Measurements from ENCODE around the gene SLIT3. TPM values are rescaled to one million over a fixed set of nuclear protein-coding genes. Genes with fewer than 3 reads are reported as not detected.

The SLIT3 gene
- total and polyA plus RNA-seq, 2 donors (not counting 3 experiments of a cell fraction or from before 2014, with no cell fraction given) = 0.90 to 1.0 TPM

GRCh38 chr5:168975331-168975730, 325.6 kb downstream of the SLIT3 start:
- H3K27me3 ChIP-seq (ENCODE audit: control insufficient read depth in 2 of 2, insufficient read depth in 2 of 2, low read length in 2 of 2) = peaks cover 0 to 1% of the 10 kb centered on the region in 2 experiments
- no peaks in the 10 kb centered on the region for H3K4me1 ChIP-seq (ENCODE audit: control insufficient read depth, extremely low read depth, insufficient read depth, low read length)
- H3K9ac ChIP-seq (replicated peaks; ENCODE audit: extremely low read depth, insufficient read depth, low read length) = no peak overlapping the region
- intact Hi-C loops (cut with micrococcal nuclease) (no loop called here), dilution Hi-C loops (cut with MboI; ENCODE audit: extremely low pct_ligation_motif_present, low sequenced_read_pairs) (no loop called here)
- H3K9me3 ChIP-seq (replicated peaks; ENCODE audit: control insufficient read depth, insufficient read depth, low read length) = no peaks in the 10 kb centered on the region
- no peaks in the 10 kb centered on the region for H3K9me1 ChIP-seq (replicated peaks; ENCODE audit: control insufficient read depth, extremely low read depth, insufficient read depth, low read length)
- CTCF ChIA-PET = no interaction called here
- H3K4me3 ChIP-seq (replicated peaks in 1 of 3; ENCODE audit: insufficient read depth in 1 of 3, low read depth in 1 of 3, low read length in 3 of 3) = no peak overlapping the region
- no peaks in the 10 kb centered on the region for H3K79me2 ChIP-seq (ENCODE audit: control insufficient read depth, insufficient read depth, low read length)
- no peak overlapping the region for H3K4me2 ChIP-seq (ENCODE audit: insufficient read depth, low read length)
- H4K20me1 ChIP-seq (replicated peaks; ENCODE audit: control insufficient read depth, extremely low read depth, insufficient read depth, low read length) = no peaks in the 10 kb centered on the region
- POLR2A ChIA-PET = no interaction called here
- no peak overlapping the region for H2AFZ ChIP-seq (ENCODE audit: low read depth, low read length)
- H3K36me3 ChIP-seq (ENCODE audit: control insufficient read depth in 2 of 2, extremely low read depth in 1 of 2, insufficient read depth in 2 of 2, low read length in 2 of 2) = no peaks in the 10 kb centered on the region
- H3K27ac ChIP-seq (ENCODE audit: insufficient read depth, low read depth, low read length) = no peak overlapping the region
- DNase-seq (ENCODE audit: low read depth, low spot score) = no peak
- no TSS peak for BruUV-seq (replicated peaks)
- no peak for FAIRE-seq
- TF ChIP-seq MAX (IDR thresholded peaks at IDR 0.05; ENCODE audit: insufficient read depth, insufficient read length) (no peak), EZH2 (IDR thresholded peaks at IDR 0.05; ENCODE audit: borderline replicate concordance, low read depth, low read length, severe bottlenecking) (no peak), POLR2A (IDR thresholded peaks at IDR 0.05; ENCODE audit: low read depth, low read length) (no peak), FOS (IDR thresholded peaks at IDR 0.05; ENCODE audit: borderline replicate concordance, insufficient read depth, low read length) (no peak), POLR2AphosphoS5 (IDR thresholded peaks at IDR 0.05; ENCODE audit: insufficient read depth, low read depth, low read length) (no peak), JUN (IDR thresholded peaks at IDR 0.05; ENCODE audit: borderline replicate concordance, insufficient read depth, insufficient read length, low read depth) (no peak), GATA2 (IDR thresholded peaks at IDR 0.05; ENCODE audit: insufficient read depth, insufficient read length, low read depth, low read length) (no peak), CTCF (IDR thresholded peaks at IDR 0.05; ENCODE audit: extremely low read depth in 1 of 2, insufficient read depth in 1 of 2, low read depth in 1 of 2, low read length in 2 of 2) (no peak), MYC (IDR thresholded peaks at IDR 0.05; ENCODE audit: low read depth, low read length) (no peak)
